K562 (cell line): Measurements from ENCODE around the gene ZPLD1. TPM values are rescaled to one million over a fixed set of nuclear protein-coding genes. Genes with fewer than 3 reads are reported as not detected.

Source experiments
- ATAC-seq: fragments of 200-7000 bp; cut with Tn5 transposase; 3 replicates; pipeline ENCODE4 v1.9.1; 2020; ENCODE audit warnings: moderate library complexity
- BruUV-seq: library from RNA; stranded (reverse); fragments of 400-500 nt; replicated peaks from 2 replicates; lab custom pipeline; 2021; lab: Mats Ljungman, UMichigan
- CTCF ChIA-PET: fragments of 300-600 bp; formaldehyde crosslinking; extraction: SDS; loops from one replicate; lab custom pipeline; 2021; ENCODE audit warnings: low intra/inter-chr PET ratio; lab: Yijun Ruan, JAX
- POLR2A ChIA-PET: fragments of 300-600, 350-650 bp; sonication (Branson Sonifier 250); formaldehyde crosslinking; extraction: SDS; loops from one replicate; lab custom pipeline; 2021; ENCODE audit warnings: antibody characterized with exemption, inconsistent platforms; lab: Yijun Ruan, JAX
- DNase-seq, 4 experiments: peaks; one replicate each; pipeline versions ENCODE4 v3.0.0 to v3.0.0-alpha.2; 2011 to 2018; ENCODE audit warnings: low spot score in 3 of 4, mixed read lengths in 3 of 4; ENCODE audit errors: extremely low read depth in 1 of 4
- FAIRE-seq: peaks from 2 replicates; lab custom pipeline; 2011; peaks lifted over from hg19 to GRCh38; lab: Jason Lieb, UNC
- H2AFZ ChIP-seq: 2 replicates; pipeline ENCODE4 v1.6.0; 2011; ENCODE audit warnings: low read depth, low read length, control low read depth, inconsistent platforms
- H3K27ac ChIP-seq: fragments of 200-600 bp; 3 replicates; pipeline ENCODE4 v1.8.0; 2011; ENCODE audit warnings: low read depth, mild to moderate bottlenecking, control low read depth, inconsistent platforms, low read length, moderate library complexity, mixed read lengths; ENCODE audit errors: extremely low read depth
- H3K27me3 ChIP-seq, 2 experiments: fragments of 300-600 bp in 1 of 2; 2 replicates in 1 of 2; 3 replicates in 1 of 2; pipeline versions ENCODE4 v1.6.0 to v1.8.0; 2011; ENCODE audit warnings: inconsistent platforms in 2 of 2, low read length in 2 of 2, mild to moderate bottlenecking in 1 of 2, mixed read lengths in 1 of 2, moderate library complexity in 1 of 2; ENCODE audit not compliant: control insufficient read depth in 2 of 2, insufficient read depth in 2 of 2
- H3K36me3 ChIP-seq: fragments of 300-600 bp; 3 replicates; pipeline ENCODE4 v1.8.0; 2011; ENCODE audit warnings: mild to moderate bottlenecking, low read length, inconsistent platforms; ENCODE audit not compliant: control insufficient read depth, insufficient read depth
- H3K4me1 ChIP-seq, 2 experiments: fragments of 200-600 bp in 1 of 2; replicated peaks in 1 of 2; 2 replicates in 1 of 2; 3 replicates in 1 of 2; pipeline versions ENCODE4 v1.5.1 to v1.8.0; 2011; ENCODE audit warnings: inconsistent platforms in 2 of 2, low read length in 2 of 2, mild to moderate bottlenecking in 1 of 2, mixed read lengths in 1 of 2, moderate library complexity in 1 of 2; ENCODE audit not compliant: control insufficient read depth in 2 of 2, insufficient read depth in 2 of 2
- H3K4me2 ChIP-seq: 2 replicates; pipeline ENCODE4 v1.6.1; 2011; ENCODE audit warnings: low read length, control low read depth, inconsistent platforms, mixed read lengths; ENCODE audit not compliant: insufficient read depth
- H3K4me3 ChIP-seq: fragments of 200-600 bp; sonication (generic), shearing (Covaris generic); 2 replicates; pipeline ENCODE4 v1.5.1; 2016; ENCODE audit warnings: control low read depth, inconsistent platforms
- H3K79me2 ChIP-seq: fragments of 200-600 bp; 3 replicates; pipeline ENCODE4 v1.8.0; 2011; ENCODE audit warnings: low read length, inconsistent platforms; ENCODE audit not compliant: control insufficient read depth, insufficient read depth
- H3K9ac ChIP-seq, 2 experiments: 2 replicates each; pipeline versions ENCODE4 v1.6.0 to v1.6.1; 2011; ENCODE audit warnings: low read depth in 2 of 2, low read length in 2 of 2, control low read depth in 1 of 2, inconsistent platforms in 1 of 2, mild to moderate bottlenecking in 1 of 2, mixed read lengths in 1 of 2; ENCODE audit not compliant: insufficient read depth in 1 of 2
- H3K9me1 ChIP-seq: one replicate; pipeline ENCODE4 v1.6.0; 2011; ENCODE audit warnings: inconsistent platforms, mild to moderate bottlenecking, low read length, moderate library complexity; ENCODE audit not compliant: control insufficient read depth, insufficient read depth
- H3K9me3 ChIP-seq: replicated peaks from 2 replicates; pipeline ENCODE4 v1.5.1; 2011; ENCODE audit warnings: low read depth, low read length, inconsistent platforms; ENCODE audit not compliant: control insufficient read depth, insufficient read depth
- H4K20me1 ChIP-seq: replicated peaks from 2 replicates; pipeline ENCODE4 v1.6.1; 2011; ENCODE audit warnings: low read length, inconsistent platforms, mixed read lengths; ENCODE audit not compliant: control insufficient read depth, insufficient read depth
- CBX8 ChIP-seq: fragments of 200-600 bp; sonication (generic); IDR thresholded peaks from 2 replicates; pipeline ENCODE4 v1.6.1; 2012; ENCODE audit warnings: borderline replicate concordance, mixed run types, low read depth, mild to moderate bottlenecking, moderate library complexity, mixed read lengths, low read length, control low read depth, inconsistent platforms; ENCODE audit not compliant: poor library complexity, severe bottlenecking; ENCODE audit errors: extremely low read depth
- DNMT1 ChIP-seq: fragments of 450-650 bp; IDR thresholded peaks from 2 replicates; pipeline ENCODE4 v1.6.1; 2016; ENCODE audit warnings: antibody characterized with exemption, mild to moderate bottlenecking
- FOXA3 ChIP-seq, 2 experiments: fragments of 450-650 bp in 1 of 2; sonication (generic) in 1 of 2; formaldehyde crosslinking; IDR thresholded peaks in 1 of 2; conservative IDR thresholded peaks in 1 of 2; 2 replicates each; pipeline versions ENCODE4 v1.4.0 to v1.8.0; 2020 to 2022; ENCODE audit warnings: mild to moderate bottlenecking in 2 of 2, missing genetic modification reagents in 1 of 2
- MAX ChIP-seq: sonication (generic); formaldehyde crosslinking; IDR thresholded peaks from 2 replicates; pipeline ENCODE4 v1.9.0; 2022; ENCODE audit warnings: mild to moderate bottlenecking, missing genetic modification reagents
- NFATC3 ChIP-seq: fragments of 450-650 bp; IDR thresholded peaks from 2 replicates; pipeline ENCODE4 v1.6.1; 2017; ENCODE audit warnings: mild to moderate bottlenecking
- PHTF2 ChIP-seq: fragments of 250-450 bp; sonication (Bioruptor Pico); IDR thresholded peaks from 2 replicates; pipeline ENCODE4 v1.5.0; 2021; ENCODE audit warnings: mild to moderate bottlenecking
- SNAPC5 ChIP-seq: fragments of 250-450 bp; sonication (Bioruptor Pico); IDR thresholded peaks from 2 replicates; pipeline ENCODE4 v1.8.0; 2021; ENCODE audit warnings: moderate library complexity, mild to moderate bottlenecking, inconsistent platforms
- TSHZ1 ChIP-seq: fragments of 250-450 bp; sonication (Bioruptor Pico); IDR thresholded peaks from 2 replicates; pipeline ENCODE4 v1.4.0; 2020; ENCODE audit warnings: mild to moderate bottlenecking, moderate library complexity
- in situ Hi-C: fragments of 300-500 bp; cut with MboI; formaldehyde crosslinking; loops from 4 replicates; pipeline ENCODE4 v1.15.0; 2018; ENCODE audit warnings: inconsistent platforms, mixed read lengths
- intact Hi-C: fragments of 100-400 bp; cut with micrococcal nuclease; formaldehyde crosslinking; loops from 2 replicates; pipeline ENCODE4 v1.14.2; 2022
- polyA plus RNA-seq, 8 experiments: library from polyadenylated mRNA; depleted of rRNA in 4 of 8; stranded (reverse) in 5 of 8; unstranded in 3 of 8; fragments of >200 nt; fragmentation: Nextera tagmentation in 2 of 8; fragmentation: Illumina TruSeq in 1 of 8; extraction: Ambion mirVana in 2 of 8; extraction: Trizol in 1 of 8; gene quantifications; 2 replicates each; pipeline versions ENCODE4 v1.2.1 to v1.2.3, GENCODE V29; 2011 to 2014; ENCODE audit warnings: inconsistent platforms in 1 of 8, missing spikeins in 1 of 8
- total RNA-seq, 7 experiments: library from RNA; depleted of rRNA in 6 of 7; stranded (reverse); fragments of >200 nt in 6 of 7; fragmentation: Illumina TruSeq in 2 of 7; extraction: Trizol in 2 of 7; gene quantifications; 2 replicates each; pipeline versions ENCODE4 v1.2.1 to v1.2.3, GENCODE V29; 2011 to 2021; ENCODE audit warnings: low replicate concordance in 1 of 7
- TF ChIP-seq, protein P1 (sequence below): fragments of 450-650 bp; formaldehyde crosslinking; IDR thresholded peaks from 2 replicates; pipeline ENCODE4 v1.4.0; 2020; ENCODE audit warnings: mild to moderate bottlenecking, moderate library complexity
- TF ChIP-seq, protein P2 (sequence below): fragments of 250-450 bp; sonication (Bioruptor Pico); IDR thresholded peaks from 2 replicates; pipeline ENCODE4 v1.8.0; 2021; ENCODE audit warnings: mild to moderate bottlenecking, moderate library complexity

The ZPLD1 gene
- total and polyA plus RNA-seq, 9 of the 15 experiments (the other 6 are each of a cell fraction or from before 2014, with no cell fraction given): 0.03 to 0.10 (median 0.04) TPM; not detected in 6

DNA sequence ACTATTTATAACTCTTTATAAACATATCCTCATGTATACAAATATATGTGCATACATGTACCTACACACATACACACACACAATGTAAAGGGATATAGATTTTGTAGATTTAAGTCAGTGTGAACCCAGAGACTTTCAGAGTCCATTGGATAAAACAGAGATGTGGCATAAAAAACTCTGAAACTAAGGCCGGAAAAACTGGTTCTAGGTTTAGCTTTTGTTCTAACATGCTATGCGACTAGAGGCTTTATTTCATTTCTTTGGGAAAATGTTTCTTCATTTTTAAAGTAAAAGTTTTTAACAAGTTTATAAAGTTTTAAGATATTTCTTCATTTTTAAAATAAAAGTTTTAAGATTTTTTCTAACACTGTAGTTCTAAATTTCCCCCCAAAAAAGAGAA, 36.7 kb downstream of the ZPLD1 start (continued):
- no peak for TF ChIP-seq TSHZ1 (CRISPR knock-in tag)
- no peak for TF ChIP-seq MAX
- no peak for TF ChIP-seq DNMT1
- no peak for TF ChIP-seq PHTF2 (CRISPR knock-in tag)

- no TSS peak for BruUV-seq
- no peaks in the 10 kb centered on the region for H4K20me1 ChIP-seq
- H3K9me3 ChIP-seq: no peaks in the 10 kb centered on the region
- H3K4me2 ChIP-seq: no peak overlapping the region
- no peaks in the 10 kb centered on the region for H3K36me3 ChIP-seq
- ChIA-PET CTCF (no interaction called here), POLR2A (no interaction called here)
- in situ Hi-C loops (no loop called here), intact Hi-C loops (no loop called here)
- no peak overlapping the region for H3K4me3 ChIP-seq
- ATAC-seq (no peak), FAIRE-seq (no peak), DNase-seq (no peak)
- H3K79me2 ChIP-seq: no peaks in the 10 kb centered on the region
- no peaks in the 10 kb centered on the region for H3K4me1 ChIP-seq
- H3K9ac ChIP-seq: no peak overlapping the region
- H3K9me1 ChIP-seq: no peaks in the 10 kb centered on the region
- H3K27ac ChIP-seq: no peak overlapping the region
- H2AFZ ChIP-seq: no peak overlapping the region
- H3K27me3 ChIP-seq: no peaks in the 10 kb centered on the region
- no peak for TF ChIP-seq NFATC3
- no peak for TF ChIP-seq FOXA3 (CRISPR knock-in tag; conservative IDR thresholded peaks at IDR 0.05 in 1 of 2, IDR thresholded peaks at IDR 0.05 in 1 of 2)
- TF ChIP-seq CBX8: no peak
- TF ChIP-seq, protein P1, sequence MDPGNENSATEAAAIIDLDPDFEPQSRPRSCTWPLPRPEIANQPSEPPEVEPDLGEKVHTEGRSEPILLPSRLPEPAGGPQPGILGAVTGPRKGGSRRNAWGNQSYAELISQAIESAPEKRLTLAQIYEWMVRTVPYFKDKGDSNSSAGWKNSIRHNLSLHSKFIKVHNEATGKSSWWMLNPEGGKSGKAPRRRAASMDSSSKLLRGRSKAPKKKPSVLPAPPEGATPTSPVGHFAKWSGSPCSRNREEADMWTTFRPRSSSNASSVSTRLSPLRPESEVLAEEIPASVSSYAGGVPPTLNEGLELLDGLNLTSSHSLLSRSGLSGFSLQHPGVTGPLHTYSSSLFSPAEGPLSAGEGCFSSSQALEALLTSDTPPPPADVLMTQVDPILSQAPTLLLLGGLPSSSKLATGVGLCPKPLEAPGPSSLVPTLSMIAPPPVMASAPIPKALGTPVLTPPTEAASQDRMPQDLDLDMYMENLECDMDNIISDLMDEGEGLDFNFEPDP: no peak
- TF ChIP-seq SNAPC5 (CRISPR knock-in tag): no peak
- TF ChIP-seq, protein P2, sequence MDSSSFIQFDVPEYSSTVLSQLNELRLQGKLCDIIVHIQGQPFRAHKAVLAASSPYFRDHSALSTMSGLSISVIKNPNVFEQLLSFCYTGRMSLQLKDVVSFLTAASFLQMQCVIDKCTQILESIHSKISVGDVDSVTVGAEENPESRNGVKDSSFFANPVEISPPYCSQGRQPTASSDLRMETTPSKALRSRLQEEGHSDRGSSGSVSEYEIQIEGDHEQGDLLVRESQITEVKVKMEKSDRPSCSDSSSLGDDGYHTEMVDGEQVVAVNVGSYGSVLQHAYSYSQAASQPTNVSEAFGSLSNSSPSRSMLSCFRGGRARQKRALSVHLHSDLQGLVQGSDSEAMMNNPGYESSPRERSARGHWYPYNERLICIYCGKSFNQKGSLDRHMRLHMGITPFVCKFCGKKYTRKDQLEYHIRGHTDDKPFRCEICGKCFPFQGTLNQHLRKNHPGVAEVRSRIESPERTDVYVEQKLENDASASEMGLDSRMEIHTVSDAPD (CRISPR knock-in tag): no peak
Observed at GRCh38 chr3:102473648-102474047, 38.8 kb downstream of the ZPLD1 start.
